ENCODE measurements around the gene CCSER2. TPM values are rescaled to one million over a fixed set of nuclear protein-coding genes. Genes with fewer than 3 reads are reported as not detected.

The CCSER2 gene
- total and polyA plus RNA-seq, 2 experiments from 2014 or later: 30.6 to 76.8 TPM

DNA sequence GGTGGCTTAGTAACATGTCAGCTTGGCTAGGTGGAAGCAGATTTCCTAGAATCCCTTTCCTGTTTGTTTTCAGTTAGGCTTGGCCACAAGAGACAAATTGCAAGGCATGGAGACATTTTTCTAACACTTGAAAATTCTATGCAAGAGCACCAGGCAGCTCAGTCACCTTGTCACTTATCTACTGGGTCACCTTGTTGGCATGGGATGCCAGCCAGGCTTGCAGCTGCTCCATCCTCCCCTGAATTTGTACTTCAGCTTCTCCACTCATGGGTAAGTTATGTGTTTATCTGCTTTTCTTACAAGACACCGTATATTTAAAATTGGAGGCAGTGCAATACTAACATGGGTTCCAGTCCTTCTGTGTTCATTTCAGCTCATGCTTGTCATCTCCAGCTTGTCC is 40.2 kb upstream of the CCSER2 start:
- in situ Hi-C loops (cut with MboI): no loop called here

GRCh38 chr10:84289521-84290200 is 38.7 kb upstream of the CCSER2 start:
- Histone ChIP-seq H3K4me3 (no peak overlapping the region), H3F3A (ENCODE audit: insufficient read depth) (no peaks in the 10 kb centered on the region), H3K9ac (no peak overlapping the region), H3K79me2 (ENCODE audit: insufficient read depth) (no peaks in the 10 kb centered on the region), H3K4me1 (ENCODE audit: insufficient read depth) (no peaks in the 10 kb centered on the region), H3K27me3 (replicated peaks; ENCODE audit: insufficient read depth) (peaks cover 10% of the 10 kb centered on the region), H4K20me1 (ENCODE audit: insufficient read depth) (no peaks in the 10 kb centered on the region), H3K4me2 (ENCODE audit: unreplicated experiment) (no peak overlapping the region), H3K9me3 (ENCODE audit: low read depth) (no peaks in the 10 kb centered on the region), H3K27ac (no peak overlapping the region), H2AFZ (no peak overlapping the region), H3K36me3 (ENCODE audit: low read depth) (no peaks in the 10 kb centered on the region), H3K9me2 (ENCODE audit: insufficient read depth) (no peaks in the 10 kb centered on the region)
- in situ Hi-C loops (cut with MboI): no loop called here
- no peak for DNase-seq
- 11% methylated on average over 1 of the region's 1 CpG for WGBS, 2 experiments (ENCODE audit: low coverage in 1 of 2, low lambda C conversion rate in 2 of 2, missing lambda C conversion rate in 2 of 2)
- no peak for TF ChIP-seq EZH2 (IDR thresholded peaks at IDR 0.05; ENCODE audit: insufficient read depth, poor library complexity, severe bottlenecking)
- no peak for TF ChIP-seq EZH2phosphoT487 (IDR thresholded peaks at IDR 0.05; ENCODE audit: insufficient read depth, low read depth)

More for the DNA sequence above, 40.2 kb upstream of the CCSER2 start:
- no peaks in the 10 kb centered on the region for H3K36me3 ChIP-seq (ENCODE audit: low read depth)
- no peak overlapping the region for H3K9ac ChIP-seq
- H3F3A ChIP-seq (ENCODE audit: insufficient read depth): no peaks in the 10 kb centered on the region
- H3K4me3 ChIP-seq: no peak overlapping the region
- H3K4me1 ChIP-seq (ENCODE audit: insufficient read depth): no peaks in the 10 kb centered on the region
- H2AFZ ChIP-seq: no peak overlapping the region
- H3K9me2 ChIP-seq (ENCODE audit: insufficient read depth): no peaks in the 10 kb centered on the region
- no peak overlapping the region for H3K4me2 ChIP-seq (ENCODE audit: unreplicated experiment)
- no peak overlapping the region for H3K27ac ChIP-seq
- peaks cover 10% of the 10 kb centered on the region for H3K27me3 ChIP-seq (replicated peaks; ENCODE audit: insufficient read depth)
- H3K9me3 ChIP-seq (ENCODE audit: low read depth): no peaks in the 10 kb centered on the region
- 52 to 79% methylated on average over 1 of the region's 1 CpG for WGBS, 2 experiments (ENCODE audit: low coverage in 1 of 2, low lambda C conversion rate in 2 of 2, missing lambda C conversion rate in 2 of 2)
- H4K20me1 ChIP-seq (ENCODE audit: insufficient read depth): no peaks in the 10 kb centered on the region
- no peak for DNase-seq
- TF ChIP-seq EZH2phosphoT487 (IDR thresholded peaks at IDR 0.05; ENCODE audit: insufficient read depth, low read depth) (no peak), EZH2 (IDR thresholded peaks at IDR 0.05; ENCODE audit: insufficient read depth, poor library complexity, severe bottlenecking) (no peak)
- H3K79me2 ChIP-seq (ENCODE audit: insufficient read depth): no peaks in the 10 kb centered on the region

DNA sequence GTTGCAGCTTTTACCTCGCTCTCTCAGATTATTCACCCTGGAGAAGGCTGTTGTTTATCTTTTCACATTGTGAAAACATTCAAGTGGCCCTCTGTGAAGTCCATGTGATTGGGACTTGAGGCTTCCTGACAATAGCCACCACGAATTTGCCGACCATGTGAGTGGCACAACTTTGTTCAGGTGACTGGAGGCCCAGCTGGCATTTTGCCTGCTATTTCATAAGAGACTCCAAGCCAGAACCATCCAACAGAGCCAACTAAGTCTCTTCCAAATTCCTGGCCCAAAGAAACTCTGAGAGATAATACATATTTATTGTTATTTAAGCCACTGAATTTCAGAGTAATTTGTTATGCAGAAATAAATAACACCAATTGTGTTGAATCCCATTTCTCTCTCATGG is 38.2 kb upstream of the CCSER2 start:
- no peaks in the 10 kb centered on the region for H3K9me2 ChIP-seq (ENCODE audit: insufficient read depth)
- no peak overlapping the region for H3K4me3 ChIP-seq
- no peak overlapping the region for H3K9ac ChIP-seq
- no peaks in the 10 kb centered on the region for H3K36me3 ChIP-seq (ENCODE audit: low read depth)
- no peak for DNase-seq
- no peaks in the 10 kb centered on the region for H4K20me1 ChIP-seq (ENCODE audit: insufficient read depth)
- peaks cover 10% of the 10 kb centered on the region for H3K27me3 ChIP-seq (replicated peaks; ENCODE audit: insufficient read depth)
- TF ChIP-seq EZH2 (IDR thresholded peaks at IDR 0.05; ENCODE audit: insufficient read depth, poor library complexity, severe bottlenecking) (no peak), EZH2phosphoT487 (IDR thresholded peaks at IDR 0.05; ENCODE audit: insufficient read depth, low read depth) (no peak)
- no peaks in the 10 kb centered on the region for H3F3A ChIP-seq (ENCODE audit: insufficient read depth)
- H2AFZ ChIP-seq: no peak overlapping the region
- no peak overlapping the region for H3K4me2 ChIP-seq (ENCODE audit: unreplicated experiment)
- no peak overlapping the region for H3K27ac ChIP-seq
- H3K9me3 ChIP-seq (ENCODE audit: low read depth): no peaks in the 10 kb centered on the region
- 17 to 20% methylated on average over 3 of the region's 3 CpGs for WGBS, 2 experiments (ENCODE audit: low coverage in 1 of 2, low lambda C conversion rate in 2 of 2, missing lambda C conversion rate in 2 of 2)
- no peaks in the 10 kb centered on the region for H3K79me2 ChIP-seq (ENCODE audit: insufficient read depth)
- H3K4me1 ChIP-seq (ENCODE audit: insufficient read depth): no peaks in the 10 kb centered on the region
- in situ Hi-C loops (cut with MboI): no loop called here

GRCh38 chr10:84291384-84291783 is 37.0 kb upstream of the CCSER2 start:
- no peak for TF ChIP-seq EZH2 (IDR thresholded peaks at IDR 0.05; ENCODE audit: insufficient read depth, poor library complexity, severe bottlenecking)
- TF ChIP-seq EZH2phosphoT487 (IDR thresholded peaks at IDR 0.05; ENCODE audit: insufficient read depth, low read depth): no peak
- 22 to 35% methylated on average over 1 of the region's 1 CpG for WGBS, 2 experiments (ENCODE audit: low coverage in 1 of 2, low lambda C conversion rate in 2 of 2, missing lambda C conversion rate in 2 of 2)
- Histone ChIP-seq H3K9ac (no peak overlapping the region), H3K9me3 (ENCODE audit: low read depth) (no peaks in the 10 kb centered on the region), H3K4me1 (ENCODE audit: insufficient read depth) (no peaks in the 10 kb centered on the region), H3K4me3 (no peak overlapping the region), H3K27me3 (replicated peaks; ENCODE audit: insufficient read depth) (peaks cover 10% of the 10 kb centered on the region), H3K36me3 (ENCODE audit: low read depth) (no peaks in the 10 kb centered on the region), H3K4me2 (ENCODE audit: unreplicated experiment) (no peak overlapping the region), H3F3A (ENCODE audit: insufficient read depth) (no peaks in the 10 kb centered on the region), H2AFZ (no peak overlapping the region), H3K79me2 (ENCODE audit: insufficient read depth) (no peaks in the 10 kb centered on the region), H3K9me2 (ENCODE audit: insufficient read depth) (no peaks in the 10 kb centered on the region), H3K27ac (no peak overlapping the region), H4K20me1 (ENCODE audit: insufficient read depth) (no peaks in the 10 kb centered on the region)
- in situ Hi-C loops (cut with MboI): no loop called here
- DNase-seq: peak; percentile 74
